ENCODE data around the gene ZNF609.

ZNF609 gene

GRCh38 chr15:64665179-64665578, 204.8 kb downstream of the ZNF609 start:
- WGBS, result 94% methylated on average over 1 of the region's 1 CpG
- Histone ChIP-seq H3K9me3 (ENCODE audit: insufficient read depth, low read depth, low read length) (no peaks in the 10 kb centered on the region), H3K9ac (ENCODE audit: low read depth, low read length) (no peak overlapping the region), H3K27me3 (ENCODE audit: insufficient read depth, low read length) (no peaks in the 10 kb centered on the region), H3K27ac (ENCODE audit: low read depth, low read length) (no peak overlapping the region), H3K36me3 (ENCODE audit: insufficient read depth, low read length) (no peaks in the 10 kb centered on the region), H3K4me3 (ENCODE audit: low read length) (no peak overlapping the region), H3K4me1 (ENCODE audit: insufficient read depth, low read length) (peaks cover 17% of the 10 kb centered on the region)

GRCh38 chr15:64667736-64668161, 207.4 kb downstream of the ZNF609 start:
- H3K4me1 ChIP-seq (ENCODE audit: insufficient read depth, low read length), result peaks cover 17% of the 10 kb centered on the region
- no peaks in the 10 kb centered on the region for H3K36me3 ChIP-seq (ENCODE audit: insufficient read depth, low read length)
- no peak overlapping the region for H3K4me3 ChIP-seq (ENCODE audit: low read length)
- H3K9me3 ChIP-seq (ENCODE audit: insufficient read depth, low read depth, low read length), result no peaks in the 10 kb centered on the region
- H3K27ac ChIP-seq (ENCODE audit: low read depth, low read length), result peak overlapping the region; percentile 71
- H3K27me3 ChIP-seq (ENCODE audit: insufficient read depth, low read length), result no peaks in the 10 kb centered on the region
- H3K9ac ChIP-seq (ENCODE audit: low read depth, low read length), result peak overlapping the region; percentile 45; the same call in 1 of the 2 replicates
- 22% methylated on average over 1 of the region's 1 CpG for WGBS

- 92% methylated on average over 12 of the region's 12 CpGs for WGBS
- Histone ChIP-seq H3K27ac (ENCODE audit: low read depth, low read length) (no peak overlapping the region), H3K36me3 (ENCODE audit: insufficient read depth, low read length) (peaks cover 41% of the 10 kb centered on the region), H3K9ac (ENCODE audit: low read depth, low read length) (no peak overlapping the region), H3K27me3 (ENCODE audit: insufficient read depth, low read length) (no peaks in the 10 kb centered on the region), H3K4me1 (ENCODE audit: insufficient read depth, low read length) (no peaks in the 10 kb centered on the region), H3K9me3 (ENCODE audit: insufficient read depth, low read depth, low read length) (no peaks in the 10 kb centered on the region), H3K4me3 (ENCODE audit: low read length) (no peak overlapping the region)
Observed at GRCh38 chr15:64673866-64674265, 213.5 kb downstream of the ZNF609 start.

GRCh38 chr15:64678126-64678819, 217.9 kb downstream of the ZNF609 start:
- no peak overlapping the region for H3K27ac ChIP-seq (ENCODE audit: low read depth, low read length)
- no peak overlapping the region for H3K9ac ChIP-seq (ENCODE audit: low read depth, low read length)
- H3K4me1 ChIP-seq (ENCODE audit: insufficient read depth, low read length), result no peaks in the 10 kb centered on the region
- no peaks in the 10 kb centered on the region for H3K27me3 ChIP-seq (ENCODE audit: insufficient read depth, low read length)
- H3K36me3 ChIP-seq (ENCODE audit: insufficient read depth, low read length), result peaks cover 81% of the 10 kb centered on the region
- 92% methylated on average over 14 of the region's 14 CpGs for WGBS
- no peaks in the 10 kb centered on the region for H3K9me3 ChIP-seq (ENCODE audit: insufficient read depth, low read depth, low read length)
- no peak overlapping the region for H3K4me3 ChIP-seq (ENCODE audit: low read length)

- WGBS, result 94% methylated on average over 2 of the region's 2 CpGs
- peaks cover 77% of the 10 kb centered on the region for H3K36me3 ChIP-seq (ENCODE audit: insufficient read depth, low read length)
Observed at GRCh38 chr15:64680097-64680496, 219.7 kb downstream of the ZNF609 start.

GRCh38 chr15:64681424-64682024, 221.1 kb downstream of the ZNF609 start:
- 86% methylated on average over 9 of the region's 9 CpGs for WGBS
- Histone ChIP-seq H3K9me3 (ENCODE audit: insufficient read depth, low read depth, low read length) (no peaks in the 10 kb centered on the region), H3K36me3 (ENCODE audit: insufficient read depth, low read length) (peaks cover 79% of the 10 kb centered on the region)

More at GRCh38 chr15:64680097-64680496, 219.7 kb downstream of the ZNF609 start:
- Histone ChIP-seq H3K9me3 (ENCODE audit: insufficient read depth, low read depth, low read length) (no peaks in the 10 kb centered on the region), H3K27ac (ENCODE audit: low read depth, low read length) (no peak overlapping the region), H3K9ac (ENCODE audit: low read depth, low read length) (no peak overlapping the region), H3K4me1 (ENCODE audit: insufficient read depth, low read length) (peaks cover under 1% of the 10 kb centered on the region; the same call in 1 of the 2 replicates), H3K27me3 (ENCODE audit: insufficient read depth, low read length) (no peaks in the 10 kb centered on the region), H3K4me3 (ENCODE audit: low read length) (no peak overlapping the region)

GRCh38 chr15:64682255-64682654, 221.9 kb downstream of the ZNF609 start:
- Histone ChIP-seq H3K9ac (ENCODE audit: low read depth, low read length) (no peak overlapping the region), H3K27ac (ENCODE audit: low read depth, low read length) (no peak overlapping the region), H3K9me3 (ENCODE audit: insufficient read depth, low read depth, low read length) (no peaks in the 10 kb centered on the region), H3K4me3 (ENCODE audit: low read length) (no peak overlapping the region), H3K4me1 (ENCODE audit: insufficient read depth, low read length) (peaks cover 10% of the 10 kb centered on the region), H3K27me3 (ENCODE audit: insufficient read depth, low read length) (no peaks in the 10 kb centered on the region), H3K36me3 (ENCODE audit: insufficient read depth, low read length) (peaks cover 86% of the 10 kb centered on the region)
- 94% methylated on average over 3 of the region's 3 CpGs for whole genome bisulfite sequencing

More at GRCh38 chr15:64681424-64682024, 221.1 kb downstream of the ZNF609 start:
- Histone ChIP-seq H3K4me3 (ENCODE audit: low read length) (no peak overlapping the region), H3K4me1 (ENCODE audit: insufficient read depth, low read length) (peaks cover 10% of the 10 kb centered on the region), H3K27me3 (ENCODE audit: insufficient read depth, low read length) (no peaks in the 10 kb centered on the region), H3K9ac (ENCODE audit: low read depth, low read length) (no peak overlapping the region), H3K27ac (ENCODE audit: low read depth, low read length) (no peak overlapping the region)

GRCh38 chr15:64683378-64683777, 223.0 kb downstream of the ZNF609 start:
- WGBS, result 85% methylated on average over 3 of the region's 3 CpGs
- Histone ChIP-seq H3K27me3 (ENCODE audit: insufficient read depth, low read length) (no peaks in the 10 kb centered on the region), H3K27ac (ENCODE audit: low read depth, low read length) (no peak overlapping the region), H3K4me1 (ENCODE audit: insufficient read depth, low read length) (peaks cover 16% of the 10 kb centered on the region), H3K4me3 (ENCODE audit: low read length) (no peak overlapping the region), H3K36me3 (ENCODE audit: insufficient read depth, low read length) (peaks cover 91% of the 10 kb centered on the region), H3K9me3 (ENCODE audit: insufficient read depth, low read depth, low read length) (no peaks in the 10 kb centered on the region), H3K9ac (ENCODE audit: low read depth, low read length) (no peak overlapping the region)

GRCh38 chr15:64685230-64685888, 225.0 kb downstream of the ZNF609 start:
- Histone ChIP-seq H3K27me3 (ENCODE audit: insufficient read depth, low read length) (no peaks in the 10 kb centered on the region), H3K4me3 (ENCODE audit: low read length) (no peak overlapping the region), H3K27ac (ENCODE audit: low read depth, low read length) (peak overlapping the region; percentile 73), H3K36me3 (ENCODE audit: insufficient read depth, low read length) (peaks cover 90% of the 10 kb centered on the region), H3K9me3 (ENCODE audit: insufficient read depth, low read depth, low read length) (no peaks in the 10 kb centered on the region), H3K9ac (ENCODE audit: low read depth, low read length) (peak overlapping the region; percentile 53; the same call in 1 of the 2 replicates), H3K4me1 (ENCODE audit: insufficient read depth, low read length) (peaks cover 21% of the 10 kb centered on the region)
- WGBS, result 85% methylated on average over 4 of the region's 4 CpGs

- no peak overlapping the region for H3K4me3 ChIP-seq (ENCODE audit: low read length)
- H3K27ac ChIP-seq (ENCODE audit: low read depth, low read length), result peak overlapping the region; percentile 19; the same call in 1 of the 2 replicates
- no peaks in the 10 kb centered on the region for H3K27me3 ChIP-seq (ENCODE audit: insufficient read depth, low read length)
- H3K4me1 ChIP-seq (ENCODE audit: insufficient read depth, low read length), result peaks cover 21% of the 10 kb centered on the region
- WGBS, result 68% methylated on average over 10 of the region's 10 CpGs
- H3K36me3 ChIP-seq (ENCODE audit: insufficient read depth, low read length), result peaks cover 90% of the 10 kb centered on the region
- no peak overlapping the region for H3K9ac ChIP-seq (ENCODE audit: low read depth, low read length)
- no peaks in the 10 kb centered on the region for H3K9me3 ChIP-seq (ENCODE audit: insufficient read depth, low read depth, low read length)
Observed at GRCh38 chr15:64686130-64686735, 225.9 kb downstream of the ZNF609 start.

- Histone ChIP-seq H3K27ac (ENCODE audit: low read depth, low read length) (peak overlapping the region; percentile 71; the same call in 1 of the 2 replicates), H3K27me3 (ENCODE audit: insufficient read depth, low read length) (no peaks in the 10 kb centered on the region), H3K9ac (ENCODE audit: low read depth, low read length) (no peak overlapping the region), H3K4me3 (ENCODE audit: low read length) (no peak overlapping the region), H3K9me3 (ENCODE audit: insufficient read depth, low read depth, low read length) (no peaks in the 10 kb centered on the region), H3K4me1 (ENCODE audit: insufficient read depth, low read length) (peaks cover 21% of the 10 kb centered on the region), H3K36me3 (ENCODE audit: insufficient read depth, low read length) (peaks cover 88% of the 10 kb centered on the region)
- 88% methylated on average over 1 of the region's 2 CpGs for WGBS
Observed at GRCh38 chr15:64687172-64687571, 226.8 kb downstream of the ZNF609 start.
